Activated T-helper 1 cell treated with anti-CD3 and anti-CD28 coated beads, Interleukin-12 subunit alpha, Interleukin-12 subunit beta, Interleukin-2, Interleukin-4 antibody, amounts not matched to agents 30 ng/mL and 10 ng/mL and 1 ng/mL, durations not matched to agents 14 hours and 24 hours and 36 hours (primary cell): ENCODE results near the gene YPEL2. TPM values are rescaled to one million over a fixed set of nuclear protein-coding genes. Genes with fewer than 3 reads are reported as not detected.

Source experiments
- DNase-seq: peaks from one replicate; pipeline ENCODE4 v3.0.0; 2021; ENCODE audit warnings: low spot score
- H3K27ac Mint-ChIP-seq: one replicate; pipeline ENCODE4 v1.8.0; 2021; ENCODE audit warnings: mild to moderate bottlenecking, mixed read lengths
- H3K27me3 Mint-ChIP-seq: one replicate; pipeline ENCODE4 v1.8.0; 2022; ENCODE audit warnings: mild to moderate bottlenecking, moderate library complexity, mixed read lengths; ENCODE audit not compliant: insufficient read depth
- H3K36me3 Mint-ChIP-seq: one replicate; pipeline ENCODE4 v1.8.0; 2021; ENCODE audit warnings: low read depth, mixed read lengths
- H3K4me1 Mint-ChIP-seq: one replicate; pipeline ENCODE4 v1.8.0; 2021; ENCODE audit warnings: low read depth, mixed read lengths
- H3K4me3 Mint-ChIP-seq: one replicate; pipeline ENCODE4 v1.8.0; 2021; ENCODE audit warnings: mild to moderate bottlenecking, moderate library complexity, mixed read lengths
- H3K9me3 Mint-ChIP-seq: one replicate; pipeline ENCODE4 v1.8.0; 2021; ENCODE audit warnings: mixed read lengths
- intact Hi-C: fragments of 100-400 bp; cut with micrococcal nuclease; formaldehyde crosslinking; loops from one replicate; pipeline ENCODE4 v1.15.1; 2024
- total RNA-seq: library from RNA; stranded (reverse); gene quantifications from 2 replicates; pipeline ENCODE4 v1.2.3, GENCODE V29; 2022

The YPEL2 gene
- total RNA-seq, 1 donor from 2014 or later: 7.4 TPM

GRCh38 chr17:59413014-59413766 lies 81.7 kb downstream of the YPEL2 start:
- no peak for DNase-seq
- Mint-ChIP-seq H3K27me3 (peaks cover 2% of the 10 kb centered on the region), H3K36me3 (no peaks in the 10 kb centered on the region), H3K27ac (no peak overlapping the region), H3K4me1 (peaks cover 8% of the 10 kb centered on the region), H3K4me3 (no peak overlapping the region), H3K9me3 (peaks cover 8% of the 10 kb centered on the region)
- intact Hi-C loops: no loop called here

- peaks cover 8% of the 10 kb centered on the region for H3K4me1 Mint-ChIP-seq
- peaks cover 4% of the 10 kb centered on the region for H3K9me3 Mint-ChIP-seq
- H3K4me3 Mint-ChIP-seq: no peak overlapping the region
- DNase-seq: no peak
- peaks cover 2% of the 10 kb centered on the region for H3K27me3 Mint-ChIP-seq
- intact Hi-C loops: no loop called here
- no peaks in the 10 kb centered on the region for H3K36me3 Mint-ChIP-seq
- no peak overlapping the region for H3K27ac Mint-ChIP-seq
These were observed 83.9 kb downstream of the YPEL2 start for GRCh38 chr17:59415397-59415796.

- H3K9me3 Mint-ChIP-seq: peaks cover 2% of the 10 kb centered on the region
- intact Hi-C loops: no loop called here
- H3K4me3 Mint-ChIP-seq: no peak overlapping the region
- no peaks in the 10 kb centered on the region for H3K36me3 Mint-ChIP-seq
- peaks cover 2% of the 10 kb centered on the region for H3K27me3 Mint-ChIP-seq
- DNase-seq: no peak
- peaks cover 8% of the 10 kb centered on the region for H3K4me1 Mint-ChIP-seq
- H3K27ac Mint-ChIP-seq: no peak overlapping the region
These were observed 84.7 kb downstream of the YPEL2 start for GRCh38 chr17:59416184-59416583.

DNA sequence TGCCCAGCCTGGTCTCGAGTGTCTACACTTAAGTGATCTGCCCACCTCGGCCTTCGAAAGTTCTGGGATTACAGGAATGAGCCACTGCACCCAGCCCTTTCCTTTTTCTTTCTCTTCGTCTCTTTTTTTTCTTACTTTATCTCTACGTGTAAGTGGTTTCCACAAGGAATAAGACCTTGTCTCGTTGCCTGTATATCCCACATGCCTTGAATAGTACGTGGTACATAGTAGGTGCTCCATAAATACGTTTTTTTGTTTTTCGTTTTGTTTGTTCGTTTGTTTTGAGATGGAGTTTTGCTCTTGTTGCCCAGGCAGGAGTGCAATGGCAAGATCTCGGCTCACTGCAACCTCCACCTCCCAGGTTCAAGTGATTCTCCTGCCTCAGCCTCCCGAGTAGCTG lies 86.0 kb downstream of the YPEL2 start:
- H3K27ac Mint-ChIP-seq: no peak overlapping the region
- DNase-seq: no peak
- H3K27me3 Mint-ChIP-seq: peaks cover 2% of the 10 kb centered on the region

GRCh38 chr17:59418732-59419166 lies 87.3 kb downstream of the YPEL2 start:
- H3K4me3 Mint-ChIP-seq: no peak overlapping the region
- DNase-seq: no peak
- peaks cover 8% of the 10 kb centered on the region for H3K4me1 Mint-ChIP-seq
- no peaks in the 10 kb centered on the region for H3K36me3 Mint-ChIP-seq
- no peaks in the 10 kb centered on the region for H3K9me3 Mint-ChIP-seq
- H3K27me3 Mint-ChIP-seq: peaks cover 2% of the 10 kb centered on the region
- intact Hi-C loops: no loop called here
- no peak overlapping the region for H3K27ac Mint-ChIP-seq

More for the DNA sequence above, 86.0 kb downstream of the YPEL2 start:
- peaks cover 8% of the 10 kb centered on the region for H3K4me1 Mint-ChIP-seq
- no peak overlapping the region for H3K4me3 Mint-ChIP-seq
- H3K36me3 Mint-ChIP-seq: no peaks in the 10 kb centered on the region
- H3K9me3 Mint-ChIP-seq: no peaks in the 10 kb centered on the region
- intact Hi-C loops: no loop called here

DNA sequence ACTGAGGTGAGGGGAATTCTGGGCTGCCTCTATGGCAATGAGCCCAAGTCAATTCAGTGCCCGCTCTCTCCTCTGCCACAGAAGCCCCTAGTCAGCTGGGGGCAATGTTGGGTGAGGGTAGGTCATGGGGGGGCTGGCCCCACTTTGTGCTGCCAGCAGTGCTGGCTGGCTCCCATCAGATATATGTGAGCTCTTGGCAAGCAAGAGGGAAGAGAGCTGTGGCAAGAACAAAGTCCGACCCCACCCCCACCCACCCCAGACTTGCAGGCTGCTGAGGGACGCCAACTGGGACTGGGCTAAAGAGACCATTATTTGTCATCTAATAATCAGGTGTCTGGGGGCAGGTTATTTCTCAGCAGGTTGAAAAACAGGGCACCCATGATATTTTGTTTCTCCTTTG lies 89.4 kb downstream of the YPEL2 start:
- H3K9me3 Mint-ChIP-seq: no peaks in the 10 kb centered on the region
- DNase-seq: no peak
- H3K4me3 Mint-ChIP-seq: no peak overlapping the region
- no peak overlapping the region for H3K27ac Mint-ChIP-seq
- intact Hi-C loops: no loop called here
- peaks cover 2% of the 10 kb centered on the region for H3K27me3 Mint-ChIP-seq
- H3K4me1 Mint-ChIP-seq: peaks cover 6% of the 10 kb centered on the region
- no peaks in the 10 kb centered on the region for H3K36me3 Mint-ChIP-seq

DNA sequence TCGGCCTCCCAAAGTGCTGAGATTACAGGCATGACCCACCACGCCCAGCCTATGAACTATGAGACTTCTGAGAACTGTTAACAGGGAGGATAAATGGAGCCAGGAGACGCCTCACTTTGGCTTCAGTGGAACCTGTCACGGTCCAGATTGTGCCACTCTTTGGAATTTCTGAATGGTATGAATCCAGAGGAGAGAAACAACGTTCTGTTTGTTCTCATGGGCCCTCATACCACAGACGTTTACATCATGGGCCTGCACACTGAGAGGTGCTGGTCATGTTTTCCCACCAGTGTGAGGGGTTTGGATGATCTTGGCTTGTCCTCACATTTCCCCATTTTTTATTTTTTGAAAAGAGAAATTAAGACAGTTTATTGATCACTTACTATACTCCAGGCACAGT lies 90.3 kb downstream of the YPEL2 start:
- no peaks in the 10 kb centered on the region for H3K27me3 Mint-ChIP-seq
- H3K9me3 Mint-ChIP-seq: no peaks in the 10 kb centered on the region
- H3K36me3 Mint-ChIP-seq: no peaks in the 10 kb centered on the region
- no peak overlapping the region for H3K27ac Mint-ChIP-seq
- no peak overlapping the region for H3K4me3 Mint-ChIP-seq
- peaks cover 6% of the 10 kb centered on the region for H3K4me1 Mint-ChIP-seq
- DNase-seq: no peak
- intact Hi-C loops: no loop called here

DNA sequence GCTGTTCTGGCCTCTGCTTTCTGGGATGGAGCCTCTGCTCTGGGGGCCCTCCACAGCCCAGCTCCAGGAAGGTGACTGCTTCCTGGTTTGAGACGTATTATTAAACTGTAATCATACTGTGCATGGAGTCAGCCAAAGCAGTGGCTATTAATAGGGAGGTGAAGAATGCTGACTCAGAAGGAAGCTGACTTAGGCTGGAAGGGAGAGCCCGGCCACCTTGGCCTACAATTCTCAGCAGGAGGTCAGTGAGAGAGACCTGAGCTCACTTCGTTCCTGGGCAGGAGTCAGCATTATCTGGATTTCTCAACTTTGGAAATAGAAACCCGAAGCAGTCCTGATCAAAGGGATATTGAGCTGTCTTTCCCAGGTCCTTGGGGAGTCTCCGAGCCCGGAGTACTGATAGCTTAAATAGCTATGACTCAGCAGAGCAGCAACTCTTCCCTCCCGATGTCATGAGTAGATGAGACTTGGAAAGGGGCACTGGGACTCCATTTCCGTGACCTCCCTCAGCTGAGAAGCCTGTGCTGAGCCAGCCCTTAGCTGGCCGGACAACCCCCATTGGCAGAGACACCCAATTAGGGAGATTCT lies 91.8 kb downstream of the YPEL2 start:
- Mint-ChIP-seq H3K27ac (no peak overlapping the region), H3K4me3 (no peak overlapping the region), H3K9me3 (no peaks in the 10 kb centered on the region), H3K27me3 (no peaks in the 10 kb centered on the region), H3K36me3 (no peaks in the 10 kb centered on the region), H3K4me1 (peaks cover 16% of the 10 kb centered on the region)
- no peak for DNase-seq
- intact Hi-C loops: no loop called here

GRCh38 chr17:59423903-59424302 lies 92.4 kb downstream of the YPEL2 start:
- DNase-seq: no peak
- no peak overlapping the region for H3K4me3 Mint-ChIP-seq
- intact Hi-C loops: no loop called here
- peaks cover 16% of the 10 kb centered on the region for H3K4me1 Mint-ChIP-seq
- H3K36me3 Mint-ChIP-seq: no peaks in the 10 kb centered on the region
- no peaks in the 10 kb centered on the region for H3K9me3 Mint-ChIP-seq
- H3K27ac Mint-ChIP-seq: no peak overlapping the region
- H3K27me3 Mint-ChIP-seq: no peaks in the 10 kb centered on the region

DNA sequence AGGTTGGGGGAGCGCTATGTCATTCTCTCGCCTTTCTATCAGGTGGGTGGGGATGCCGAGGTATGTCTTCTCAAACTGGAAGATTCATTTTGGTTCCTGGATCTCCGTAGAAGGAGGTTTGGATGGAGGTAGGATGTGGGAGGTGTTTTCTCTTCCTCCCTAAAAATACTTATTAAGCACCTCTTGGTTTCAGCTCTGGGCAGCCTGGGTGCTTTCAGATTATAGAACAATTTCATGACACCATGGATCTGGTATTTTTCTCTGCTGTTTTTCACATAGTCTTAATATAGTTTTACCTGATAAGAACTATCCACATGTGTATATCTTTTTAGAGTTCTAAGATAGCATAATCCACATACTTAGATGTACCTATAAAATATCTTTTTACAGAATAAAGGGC lies 92.9 kb downstream of the YPEL2 start:
- Mint-ChIP-seq H3K27me3 (no peaks in the 10 kb centered on the region), H3K9me3 (no peaks in the 10 kb centered on the region), H3K36me3 (no peaks in the 10 kb centered on the region), H3K27ac (no peak overlapping the region), H3K4me1 (peaks cover 16% of the 10 kb centered on the region), H3K4me3 (no peak overlapping the region)
- intact Hi-C loops: no loop called here
- no peak for DNase-seq

DNA sequence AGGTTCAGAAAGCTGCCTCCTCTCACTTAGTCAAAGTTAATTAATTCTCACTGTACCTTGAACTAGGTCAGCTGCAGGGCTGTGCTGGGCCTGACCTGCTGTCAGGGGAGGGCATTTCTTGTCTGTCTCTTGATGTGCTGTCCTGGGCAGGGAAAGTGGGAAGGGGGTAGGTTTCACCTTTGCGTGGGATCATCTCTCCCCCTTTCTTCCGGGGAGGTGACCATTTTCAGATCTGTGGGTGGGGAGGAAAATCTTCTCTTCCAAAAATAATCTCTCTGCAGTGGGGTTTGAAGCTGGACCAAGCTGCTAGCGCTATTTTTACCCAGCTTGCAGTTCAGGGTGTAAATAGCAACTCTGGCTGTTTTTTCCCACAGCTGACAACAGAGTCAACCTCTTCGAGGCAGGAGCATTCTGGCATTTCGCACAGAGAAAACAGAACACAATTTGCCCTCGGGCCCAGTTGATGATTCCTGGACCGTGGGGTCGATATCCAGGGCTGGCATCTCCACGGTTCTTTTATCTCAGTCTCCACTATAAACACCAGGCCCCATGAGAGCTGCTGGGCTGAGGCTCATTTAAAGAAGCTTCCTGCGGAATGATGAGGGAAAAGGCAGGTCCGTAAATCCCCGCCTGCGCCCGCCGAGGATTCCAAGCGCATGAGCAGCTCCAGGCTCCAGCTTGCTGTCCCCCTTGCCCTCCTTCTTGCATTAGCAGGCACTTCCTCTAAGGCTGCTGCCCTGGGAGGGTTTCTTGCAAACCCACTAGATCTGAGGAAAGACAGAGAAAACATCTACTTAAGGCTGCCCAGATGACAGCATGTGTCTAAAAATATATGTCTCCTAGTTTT lies 93.9 kb downstream of the YPEL2 start:
- DNase-seq: no peak
- Mint-ChIP-seq H3K4me3 (no peak overlapping the region), H3K36me3 (no peaks in the 10 kb centered on the region), H3K27me3 (no peaks in the 10 kb centered on the region), H3K27ac (no peak overlapping the region), H3K4me1 (peaks cover 16% of the 10 kb centered on the region), H3K9me3 (no peaks in the 10 kb centered on the region)
- intact Hi-C loops: no loop called here

GRCh38 chr17:59426031-59426430 lies 94.6 kb downstream of the YPEL2 start:
- Mint-ChIP-seq H3K9me3 (no peaks in the 10 kb centered on the region), H3K27me3 (no peaks in the 10 kb centered on the region), H3K4me1 (peaks cover 16% of the 10 kb centered on the region), H3K36me3 (no peaks in the 10 kb centered on the region), H3K27ac (no peak overlapping the region), H3K4me3 (no peak overlapping the region)
- intact Hi-C loops: loop anchor here (2.0 kb wide), 2 partner anchors 15 to 63 kb away; no protein-coding TSS in a partner anchor
- no peak for DNase-seq

- no peak for DNase-seq
- Mint-ChIP-seq H3K9me3 (peaks cover under 1% of the 10 kb centered on the region), H3K27me3 (no peaks in the 10 kb centered on the region), H3K27ac (no peak overlapping the region), H3K36me3 (peaks cover 5% of the 10 kb centered on the region), H3K4me3 (no peak overlapping the region), H3K4me1 (peaks cover 25% of the 10 kb centered on the region)
- intact Hi-C loops: loop anchor here (1.0 to 2.0 kb wide), 5 partner anchors 8 to 116 kb away; partner anchors contain the start of gene YPEL2
These were observed 96.0 kb downstream of the YPEL2 start for GRCh38 chr17:59427425-59427921.
